Globus pallidus (tissue), 1 donor: ENCODE measurements around the gene SNAP25.
A peak's percentile ranks its signal among the peaks of the same experiment; 100 is the strongest.

Experiments
- DNase-seq: peaks from one replicate; pipeline ENCODE4 v3.0.0-alpha.2; 2015; ENCODE audit warnings: low spot score

The SNAP25 gene

GRCh38 chr20:10304471-10305046 lies 85.9 kb downstream of the SNAP25 start:
- DNase-seq: no peak

- DNase-seq: no peak
These were observed 88.1 kb downstream of the SNAP25 start for GRCh38 chr20:10306440-10307358.

GRCh38 chr20:10307359-10307735 lies 88.7 kb downstream of the SNAP25 start:
- no peak for DNase-seq

GRCh38 chr20:10308652-10309051 lies 90.0 kb downstream of the SNAP25 start:
- no peak for DNase-seq

DNA sequence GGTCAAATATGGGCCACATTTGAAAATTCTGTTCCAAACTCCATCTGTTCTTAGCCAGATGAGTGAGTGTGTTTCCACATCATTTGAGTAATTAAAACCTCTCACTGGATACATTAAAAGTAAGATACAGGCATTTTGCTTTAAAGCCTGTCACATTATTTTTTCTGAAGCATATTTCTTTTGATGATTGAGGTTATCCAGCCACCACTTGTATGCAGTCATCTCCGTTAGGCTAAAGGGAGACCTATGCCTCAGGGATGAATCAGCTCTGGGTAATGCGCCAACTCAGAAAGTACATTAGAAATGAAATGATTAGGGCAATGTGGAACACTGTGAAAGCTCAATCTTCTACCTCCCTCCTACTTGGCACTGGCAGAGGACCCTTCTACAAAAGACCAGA lies 90.7 kb downstream of the SNAP25 start:
- no peak for DNase-seq

- DNase-seq: no peak
These were observed 93.5 kb downstream of the SNAP25 start for GRCh38 chr20:10312111-10312510.

- DNase-seq: no peak
These were observed 94.6 kb downstream of the SNAP25 start for GRCh38 chr20:10313215-10313614.

GRCh38 chr20:10313701-10314100 lies 95.1 kb downstream of the SNAP25 start:
- no peak for DNase-seq

- no peak for DNase-seq
These were observed 95.6 kb downstream of the SNAP25 start for GRCh38 chr20:10314198-10314597.

- no peak for DNase-seq
These were observed 96.5 kb downstream of the SNAP25 start for GRCh38 chr20:10315138-10315537.

- DNase-seq: no peak
These were observed 98.0 kb downstream of the SNAP25 start for GRCh38 chr20:10316582-10316981.

- DNase-seq: no peak
These were observed 99.8 kb downstream of the SNAP25 start for GRCh38 chr20:10318291-10319024.

- no peak for DNase-seq
These were observed 101.2 kb downstream of the SNAP25 start for GRCh38 chr20:10319855-10320254.

DNA sequence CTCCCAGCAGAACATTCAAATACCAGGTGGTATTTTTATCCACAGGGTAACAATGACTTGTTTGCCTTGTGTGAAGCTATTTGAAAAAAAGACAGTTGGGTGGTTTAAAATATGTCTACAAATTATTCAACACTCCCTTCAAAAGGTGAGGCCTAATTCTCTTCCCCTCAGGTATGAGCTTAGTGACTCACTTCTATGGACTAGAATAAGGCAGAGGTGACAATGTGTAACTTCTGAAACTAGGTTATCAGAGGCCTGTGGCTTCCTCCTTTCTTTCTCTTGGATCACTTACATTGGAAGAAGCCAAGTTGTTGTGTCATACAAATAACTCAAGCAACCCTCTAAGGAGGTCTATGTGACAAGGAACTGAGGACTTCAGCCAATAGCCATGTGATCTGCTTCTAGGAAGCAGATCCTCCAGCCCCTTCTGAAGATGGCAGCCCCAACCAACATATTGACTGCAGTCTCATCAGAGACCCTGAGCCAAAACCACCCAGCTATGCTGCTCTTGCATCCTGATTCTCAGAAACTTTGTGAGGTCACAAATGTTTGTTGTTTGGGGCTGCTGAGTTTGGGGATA lies 102.6 kb downstream of the SNAP25 start:
- DNase-seq: no peak

- no peak for DNase-seq
These were observed 103.7 kb downstream of the SNAP25 start for GRCh38 chr20:10322073-10323012.

GRCh38 chr20:10323729-10324128 lies 105.1 kb downstream of the SNAP25 start:
- no peak for DNase-seq

GRCh38 chr20:10324198-10324847 lies 105.7 kb downstream of the SNAP25 start:
- DNase-seq: no peak

GRCh38 chr20:10328897-10329255 lies 110.2 kb downstream of the SNAP25 start:
- DNase-seq: no peak

GRCh38 chr20:10329387-10330005 lies 110.9 kb downstream of the SNAP25 start:
- DNase-seq: no peak

DNA sequence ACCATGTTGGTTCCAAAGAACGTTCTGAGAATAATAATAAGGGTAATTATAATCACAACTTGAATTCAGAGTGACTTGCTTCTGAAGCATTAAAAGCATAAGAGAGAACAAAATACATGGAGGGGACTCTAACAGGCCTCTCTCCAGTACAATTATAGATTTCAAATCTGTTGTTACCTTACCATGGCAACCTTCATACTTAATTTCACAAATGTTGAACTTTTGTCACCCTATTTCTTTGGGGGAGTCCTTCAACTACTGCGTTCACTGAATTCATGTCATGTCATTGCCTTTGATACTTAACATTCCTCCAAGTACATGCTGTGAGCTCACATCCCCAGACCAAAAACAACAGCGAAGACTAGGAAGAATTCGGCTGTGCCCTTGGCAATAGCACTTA lies 111.4 kb downstream of the SNAP25 start:
- peak; percentile 21 for DNase-seq
